NCI-H748 treated with DMSO at 0.1 percent for 48 hours (cell line): ENCODE measurements around the gene POM121C.
"Not testable (repeated sequence)": the region's sequence is repeated elsewhere in the genome, so short reads cannot be mapped to it uniquely, and the experiment has no call there.

Experiments
- DNase-seq: peaks from one replicate; lab custom pipeline; 2025; lab: John Stamatoyannopoulos, UW

POM121C gene

GRCh38 chr7:75393194-75393593 is 92.9 kb downstream of the POM121C start:
- not testable (repeated sequence) for DNase-seq

DNA sequence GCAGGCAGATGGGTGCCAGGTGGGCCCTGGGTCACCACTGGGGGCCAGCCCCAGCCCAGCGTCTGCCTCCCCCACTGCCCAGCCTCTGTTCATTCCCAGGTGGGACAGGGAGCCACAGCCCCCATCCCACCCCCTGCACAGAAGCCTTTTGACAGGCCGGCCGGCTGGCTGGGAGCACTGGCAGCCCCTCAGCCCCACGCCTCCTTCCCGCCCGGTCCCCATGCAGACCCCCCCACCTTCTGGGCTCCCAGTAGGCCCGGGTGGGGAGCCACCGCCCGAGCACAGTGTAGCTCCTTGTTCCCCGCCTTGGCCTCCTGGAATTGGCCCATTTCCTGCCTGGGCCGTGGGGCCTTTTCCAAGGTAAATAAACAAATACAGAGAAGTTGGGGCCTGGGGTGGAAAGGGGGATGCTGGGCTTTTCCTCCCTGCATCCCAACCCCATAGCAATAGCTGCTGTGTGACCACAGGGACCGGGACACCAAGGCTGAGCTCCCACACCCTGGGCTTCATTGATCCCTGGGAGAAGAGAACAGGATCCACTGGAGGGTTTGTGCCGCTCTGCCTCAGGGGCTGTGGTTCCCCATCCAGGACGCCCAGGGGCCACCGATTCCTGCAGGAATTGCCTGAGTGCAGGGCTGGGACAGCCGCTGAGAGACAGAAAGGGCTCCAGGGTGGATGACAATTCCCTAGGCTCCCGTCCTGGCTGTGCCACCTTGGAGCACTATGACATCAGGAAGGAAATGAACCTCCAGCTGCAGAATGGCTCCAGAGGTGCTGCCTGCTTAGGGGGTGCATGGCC is 111.4 kb downstream of the POM121C start:
- not testable (repeated sequence) for DNase-seq

- DNase-seq = not testable (repeated sequence)
These were observed 112.0 kb downstream of the POM121C start for GRCh38 chr7:75374144-75374518.

DNA sequence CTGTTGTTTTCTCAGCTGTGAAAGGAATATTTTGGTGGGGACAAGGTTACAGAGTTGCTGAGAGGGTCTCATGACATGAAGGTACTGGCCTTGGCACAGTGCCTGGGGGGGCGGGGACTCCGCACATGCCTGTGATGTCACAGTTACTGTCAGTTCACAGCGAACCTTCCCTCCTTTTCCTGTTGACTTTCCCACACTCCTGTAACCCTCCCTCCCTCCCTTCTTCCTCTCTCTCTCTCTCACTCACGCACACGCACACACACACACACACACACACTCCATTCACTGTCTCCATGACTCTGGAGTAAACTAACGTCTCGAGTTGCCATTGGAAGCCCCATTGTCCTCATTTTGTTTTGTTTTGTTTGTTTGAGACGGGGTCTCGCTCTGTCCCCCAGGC is 118.8 kb downstream of the POM121C start:
- not testable (repeated sequence) for DNase-seq
